COLO829 (cell line): Measurements from ENCODE around the gene PCGF2.

ENCODE experiments used
- DNase-seq: peaks from one replicate; pipeline ENCODE4 v3.0.0; 2012; ENCODE audit warnings: low spot score

The PCGF2 gene

DNA sequence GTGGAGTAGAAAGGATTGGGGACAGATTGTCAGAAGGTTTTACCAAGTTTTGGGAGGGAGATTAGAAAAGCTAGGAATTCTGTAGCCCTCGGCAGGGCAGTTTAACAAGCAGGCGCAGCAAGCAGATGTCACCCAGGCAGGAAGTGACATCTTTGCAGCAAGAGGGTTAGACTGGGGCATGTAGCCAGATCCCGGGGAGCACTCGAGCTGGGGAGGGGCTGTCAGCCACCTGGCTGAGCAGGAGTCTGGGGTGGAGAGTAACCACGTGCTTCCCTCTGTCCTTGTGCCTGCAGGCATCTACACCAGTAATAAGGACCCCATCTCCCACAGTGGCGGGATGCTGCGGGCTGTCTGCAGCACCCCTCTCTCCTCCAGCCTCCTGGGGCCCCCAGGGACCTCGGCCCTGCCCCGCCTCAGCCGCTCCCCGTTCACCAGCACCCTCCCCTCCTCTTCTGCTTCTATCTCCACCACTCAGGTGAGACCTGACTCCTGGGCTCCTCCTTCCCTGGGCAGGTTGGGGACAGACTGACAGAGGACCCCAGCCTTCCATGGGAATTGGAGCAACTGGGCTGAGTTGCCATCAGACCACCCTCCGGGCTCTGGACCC lies 30.9 kb downstream of the PCGF2 start:
- no peak for DNase-seq

DNA sequence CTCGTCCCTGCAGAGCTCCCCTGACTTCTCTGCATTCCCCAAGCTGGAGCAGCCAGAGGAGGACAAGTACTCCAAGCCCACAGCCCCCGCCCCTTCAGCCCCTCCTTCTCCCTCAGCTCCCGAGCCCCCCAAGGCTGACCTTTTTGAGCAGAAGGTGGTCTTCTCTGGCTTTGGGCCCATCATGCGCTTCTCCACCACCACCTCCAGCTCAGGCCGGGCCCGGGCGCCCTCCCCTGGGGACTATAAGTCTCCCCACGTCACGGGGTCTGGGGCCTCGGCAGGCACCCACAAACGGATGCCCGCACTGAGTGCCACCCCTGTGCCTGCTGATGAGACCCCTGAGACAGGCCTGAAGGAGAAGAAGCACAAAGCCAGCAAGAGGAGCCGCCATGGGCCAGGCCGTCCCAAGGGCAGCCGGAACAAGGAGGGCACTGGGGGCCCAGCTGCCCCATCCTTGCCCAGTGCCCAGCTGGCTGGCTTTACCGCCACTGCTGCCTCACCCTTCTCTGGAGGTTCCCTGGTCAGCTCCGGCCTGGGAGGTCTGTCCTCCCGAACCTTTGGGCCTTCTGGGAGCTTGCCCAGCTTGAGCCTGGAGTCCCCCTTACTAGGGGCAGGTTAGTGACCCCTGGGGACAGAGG lies 31.6 kb downstream of the PCGF2 start:
- DNase-seq, result no peak

DNA sequence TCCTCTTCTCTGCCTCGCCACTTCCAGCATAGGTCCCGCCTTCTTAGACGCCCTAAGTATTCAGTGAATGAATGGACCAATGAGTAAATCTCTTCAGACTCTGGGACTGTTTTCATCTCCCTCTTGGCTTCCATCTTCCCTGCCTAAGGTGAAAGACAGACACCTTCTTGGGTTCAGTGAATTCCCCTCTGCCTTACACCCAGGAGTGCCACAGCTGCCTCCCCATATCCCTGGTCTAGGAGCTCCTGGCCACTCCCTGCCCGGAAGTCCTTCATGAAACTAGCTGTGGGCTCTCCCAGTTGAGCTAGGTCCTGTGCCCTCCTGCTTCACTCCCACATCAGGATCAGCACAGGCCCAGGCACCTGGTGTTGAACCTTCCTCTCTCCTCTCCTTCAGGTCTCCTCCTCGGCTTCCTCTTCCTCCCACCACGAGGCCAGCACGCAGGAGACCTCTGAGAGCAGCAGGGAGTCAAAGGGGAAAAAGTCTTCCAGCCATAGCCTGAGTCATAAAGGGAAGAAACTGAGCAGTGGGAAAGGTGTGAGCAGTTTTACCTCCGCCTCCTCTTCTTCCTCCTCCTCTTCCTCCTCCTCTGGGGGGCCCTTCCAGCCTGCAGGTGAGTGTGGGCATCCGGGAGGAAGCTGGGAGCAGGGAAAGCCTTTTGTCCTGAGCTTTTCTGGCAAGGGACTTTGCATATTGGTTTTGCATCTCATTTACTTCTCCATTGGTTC lies 32.8 kb downstream of the PCGF2 start:
- DNase-seq, result no peak

DNA sequence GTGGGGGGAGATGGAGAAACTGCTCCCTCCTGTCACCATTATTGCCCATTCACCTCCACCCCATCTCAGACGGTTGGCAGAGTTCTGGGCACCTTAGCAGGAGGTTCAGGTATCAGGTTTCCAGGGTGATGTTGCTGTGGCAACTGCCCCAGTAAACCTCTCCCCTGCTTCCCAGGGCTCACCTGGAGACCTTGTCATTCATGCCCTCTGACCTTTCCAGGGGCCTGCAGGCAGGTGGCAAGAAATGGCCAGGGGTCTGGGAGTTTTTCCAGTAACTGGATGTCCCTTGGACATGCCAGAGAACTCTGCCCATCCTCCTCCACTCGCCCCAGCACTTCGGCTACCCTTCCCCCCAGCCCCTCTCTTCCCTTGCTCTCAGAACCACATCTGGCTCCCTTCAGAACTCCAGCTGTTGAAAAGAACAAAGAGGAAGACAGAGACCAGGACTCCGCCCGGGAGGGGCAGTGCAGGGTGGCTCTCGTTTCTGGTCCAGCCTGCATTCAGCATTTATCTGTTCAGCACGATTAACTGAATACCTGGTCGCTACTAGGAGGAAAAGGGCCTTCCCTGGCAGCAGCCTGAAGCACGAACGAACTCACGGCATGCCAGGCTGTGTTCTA lies 34.6 kb downstream of the PCGF2 start:
- DNase-seq, result no peak

DNA sequence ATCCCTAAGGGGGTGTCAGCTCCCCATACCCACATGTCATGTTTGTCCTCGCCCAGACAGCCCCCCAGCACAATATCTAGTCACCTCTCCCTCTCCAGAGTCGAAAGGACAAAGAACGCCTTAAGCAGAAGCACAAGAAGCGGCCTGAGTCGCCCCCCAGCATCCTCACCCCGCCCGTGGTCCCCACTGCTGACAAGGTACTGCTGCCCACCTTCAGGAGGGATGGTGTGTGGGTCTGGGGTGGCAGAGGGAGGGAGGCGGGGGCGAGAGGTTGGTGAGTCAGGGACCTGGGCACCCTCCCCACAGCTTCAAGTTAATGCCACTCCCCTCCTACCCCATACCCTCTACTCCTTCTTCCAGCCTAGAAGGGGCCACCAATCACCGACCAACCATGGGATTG lies 35.5 kb downstream of the PCGF2 start:
- DNase-seq, result no peak

DNA sequence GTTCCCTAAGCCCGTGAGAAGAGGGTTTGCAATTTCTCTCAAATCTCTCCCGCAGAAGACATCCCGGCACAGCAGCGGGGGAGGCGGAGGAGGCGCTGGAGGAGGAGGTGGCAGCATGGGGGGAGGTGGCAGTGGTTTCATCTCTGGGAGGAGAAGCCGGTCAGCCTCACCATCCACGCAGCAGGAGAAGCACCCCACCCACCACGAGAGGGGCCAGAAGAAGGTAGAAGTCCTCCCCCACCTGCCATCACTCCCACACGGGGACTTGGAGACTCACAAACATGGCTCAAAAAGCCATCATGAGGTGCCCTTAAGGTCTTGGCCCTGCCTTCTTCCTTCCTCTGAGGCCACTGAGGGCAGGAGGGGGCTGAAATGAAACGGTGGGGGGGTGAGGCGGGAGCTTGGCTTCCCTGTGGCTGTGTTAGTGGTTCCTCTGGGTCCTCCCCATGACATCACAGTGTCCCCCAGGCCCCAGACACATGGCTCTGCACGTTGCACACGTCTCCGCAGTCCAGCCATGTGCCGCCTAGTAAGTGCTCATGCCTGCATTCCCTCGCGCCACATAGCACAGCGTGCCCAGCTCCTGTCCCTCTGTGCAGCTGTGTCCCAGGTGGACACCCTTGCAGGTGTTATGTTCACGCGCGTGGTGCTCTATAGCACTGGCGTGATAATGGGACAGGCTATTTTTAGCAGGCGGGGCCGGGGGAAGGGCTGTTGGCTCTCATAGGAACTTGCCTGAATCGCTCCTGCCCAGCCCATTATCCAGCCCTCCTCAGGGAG lies 36.2 kb downstream of the PCGF2 start:
- no peak for DNase-seq

DNA sequence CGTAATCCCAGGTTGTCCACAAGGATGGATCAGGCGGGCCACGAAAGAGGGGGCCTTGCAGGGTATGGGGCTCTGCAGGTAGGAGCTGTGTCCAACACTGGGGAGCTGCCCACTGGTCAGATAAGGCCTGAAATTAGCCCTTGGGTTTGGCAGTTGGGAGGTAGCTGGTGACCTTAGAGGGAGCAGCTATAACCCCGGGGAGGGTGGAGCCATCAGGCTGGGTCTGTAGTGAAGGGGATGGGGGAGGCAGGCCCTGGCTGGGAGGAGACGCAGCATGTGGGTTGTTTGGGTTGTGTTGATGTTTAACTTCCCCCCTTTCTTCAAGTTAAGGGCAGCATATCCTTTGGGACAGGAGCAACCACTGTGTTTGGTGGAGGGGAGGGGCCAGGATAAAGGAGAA lies 37.2 kb downstream of the PCGF2 start:
- no peak for DNase-seq

DNA sequence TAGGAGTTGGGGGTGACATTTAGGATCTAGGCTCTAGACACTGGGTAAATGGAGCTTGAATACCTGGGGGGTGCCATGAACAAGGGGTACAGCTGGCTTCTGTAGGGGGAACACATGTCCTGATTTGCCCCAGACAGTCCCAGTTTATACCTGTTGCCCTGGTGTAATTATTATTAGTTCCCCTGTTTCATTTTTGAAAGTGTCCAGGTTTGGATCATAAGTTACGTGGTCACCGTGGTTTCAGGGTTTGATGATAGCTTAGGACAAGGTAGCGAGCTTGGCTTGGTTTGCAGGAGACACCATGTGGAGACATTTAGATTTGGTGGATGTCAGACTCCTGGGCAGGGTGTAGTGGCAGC lies 37.6 kb downstream of the PCGF2 start:
- DNase-seq, result no peak

DNA sequence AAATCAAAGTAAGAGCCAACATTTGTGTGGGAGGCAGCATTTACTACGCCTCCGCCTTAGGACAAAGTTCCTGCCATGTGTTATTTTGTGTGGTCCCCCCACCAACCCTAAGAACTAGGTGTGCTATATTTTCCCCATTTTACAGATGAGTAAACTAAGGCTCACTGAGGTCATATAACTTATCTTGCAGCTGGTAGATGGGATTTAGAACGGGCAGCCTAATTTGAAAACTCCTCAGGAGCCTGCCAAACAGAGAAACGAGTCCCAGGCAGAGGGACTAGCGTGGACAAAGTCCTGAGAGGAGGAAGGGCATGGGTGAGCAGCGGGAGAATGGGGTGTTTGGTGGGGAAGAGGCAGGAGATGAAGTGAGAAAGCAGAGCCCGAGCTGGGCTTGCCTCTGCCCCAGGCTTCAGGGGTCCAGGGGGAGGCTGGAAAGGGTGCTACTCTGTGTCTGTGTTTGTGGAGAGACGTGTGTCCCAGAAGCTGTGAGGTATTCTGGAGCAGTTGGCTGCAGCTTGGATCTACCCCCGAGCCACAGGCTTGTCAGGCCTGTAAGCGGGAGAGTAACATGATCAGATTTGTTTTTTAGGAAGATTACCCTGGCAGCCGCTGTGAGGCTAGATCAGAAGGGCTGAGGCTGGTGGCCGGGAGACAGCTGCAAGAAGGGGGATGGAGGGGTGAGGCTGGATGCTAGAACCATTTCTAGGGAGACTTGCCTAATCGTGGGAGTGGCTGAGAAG lies 38.1 kb downstream of the PCGF2 start:
- DNase-seq, result no peak

DNA sequence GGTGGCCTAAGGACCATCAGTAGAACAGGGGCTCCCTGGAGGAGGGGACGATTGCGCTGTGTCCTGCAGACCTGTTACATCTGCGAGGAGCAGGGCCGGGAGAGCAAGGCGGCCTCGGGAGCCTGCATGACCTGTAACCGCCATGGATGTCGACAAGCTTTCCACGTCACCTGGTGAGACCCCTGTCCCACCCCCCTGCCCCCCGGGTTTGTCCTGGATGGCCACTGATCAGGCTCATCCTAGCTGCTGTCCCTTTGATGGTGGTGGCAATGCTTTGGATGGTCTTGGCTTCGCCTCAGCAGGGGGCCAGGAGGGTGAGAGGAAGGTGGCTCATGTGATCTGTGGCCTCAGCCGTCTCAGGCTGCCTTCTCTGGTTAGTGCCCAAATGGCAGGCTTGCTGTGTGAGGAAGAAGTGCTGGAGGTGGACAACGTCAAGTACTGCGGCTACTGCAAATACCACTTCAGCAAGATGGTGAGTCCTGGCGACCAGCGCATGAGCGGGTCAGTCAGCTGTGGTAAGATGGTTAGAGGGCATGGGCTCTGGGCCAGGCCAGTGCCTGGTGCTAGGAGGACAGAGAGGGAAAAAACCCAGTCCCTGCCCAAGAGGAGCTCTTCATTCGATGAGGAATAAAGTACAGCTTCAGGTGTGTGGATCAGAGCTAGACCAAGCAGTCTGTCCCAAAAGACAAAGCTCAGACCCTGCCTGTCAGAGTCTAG lies 38.9 kb downstream of the PCGF2 start:
- DNase-seq, result no peak

DNA sequence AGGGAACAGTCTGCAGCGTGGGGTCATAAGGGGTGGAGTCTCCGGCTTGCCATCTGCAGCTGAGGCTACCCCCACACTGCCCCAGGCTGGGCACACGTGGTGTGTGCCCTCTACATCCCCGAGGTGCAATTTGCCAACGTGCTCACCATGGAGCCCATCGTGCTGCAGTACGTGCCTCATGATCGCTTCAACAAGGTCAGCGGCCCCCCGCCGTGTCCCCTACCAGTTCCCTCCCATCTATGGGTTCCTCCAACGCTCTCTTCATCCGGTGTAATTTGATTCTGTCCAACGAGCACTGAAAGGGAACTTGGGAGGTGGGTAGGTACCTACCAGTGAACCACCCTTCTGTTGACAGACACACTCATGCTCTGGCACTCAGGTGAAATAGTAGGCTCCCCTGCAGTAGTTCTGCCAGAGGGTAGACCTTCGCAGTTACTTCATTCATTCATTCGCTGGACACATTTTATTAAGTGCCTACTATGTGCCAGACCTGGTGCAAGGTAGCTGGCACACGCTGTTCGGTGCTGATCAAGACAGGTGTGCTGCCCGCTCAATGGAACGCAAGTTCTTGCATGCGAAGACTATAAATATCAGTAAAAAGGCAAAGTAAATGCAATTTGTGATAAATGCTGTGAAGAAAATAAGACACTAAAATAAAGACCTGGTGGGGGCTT lies 40.3 kb downstream of the PCGF2 start:
- DNase-seq, result no peak

DNA sequence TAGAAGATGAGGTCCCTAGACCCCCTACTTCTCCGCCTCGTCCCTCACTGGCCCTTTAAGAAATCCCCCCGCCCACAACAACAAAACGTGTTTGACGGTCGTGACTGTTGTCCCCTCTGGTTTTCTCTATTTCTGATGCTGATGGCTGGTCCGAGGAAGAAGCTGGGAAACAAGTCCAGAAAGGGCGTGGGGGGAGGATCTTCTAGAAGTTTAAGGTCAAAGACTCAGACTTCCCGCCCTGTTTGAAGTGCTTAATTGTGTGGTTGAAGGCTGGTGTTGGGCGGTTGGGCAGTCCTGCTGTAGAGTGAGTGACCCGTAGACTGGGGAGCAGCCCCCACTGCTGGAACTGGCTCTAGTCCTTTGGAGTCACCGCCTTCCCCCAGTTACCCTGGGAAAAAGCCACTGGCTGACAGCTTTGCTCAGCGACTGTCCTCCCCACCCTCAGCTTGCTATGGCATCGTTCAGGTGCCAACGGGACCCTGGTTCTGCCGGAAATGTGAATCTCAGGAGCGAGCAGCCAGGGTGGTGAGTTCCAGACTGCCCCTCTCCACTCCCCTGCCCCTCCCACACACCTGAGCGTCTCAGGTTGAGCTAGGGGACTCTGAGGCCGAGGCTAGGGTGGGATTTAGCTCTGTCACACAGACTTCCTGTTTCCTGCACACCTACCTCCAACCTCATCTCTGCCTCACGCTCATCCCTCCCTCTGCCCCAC lies 41.5 kb downstream of the PCGF2 start:
- no peak for DNase-seq

DNA sequence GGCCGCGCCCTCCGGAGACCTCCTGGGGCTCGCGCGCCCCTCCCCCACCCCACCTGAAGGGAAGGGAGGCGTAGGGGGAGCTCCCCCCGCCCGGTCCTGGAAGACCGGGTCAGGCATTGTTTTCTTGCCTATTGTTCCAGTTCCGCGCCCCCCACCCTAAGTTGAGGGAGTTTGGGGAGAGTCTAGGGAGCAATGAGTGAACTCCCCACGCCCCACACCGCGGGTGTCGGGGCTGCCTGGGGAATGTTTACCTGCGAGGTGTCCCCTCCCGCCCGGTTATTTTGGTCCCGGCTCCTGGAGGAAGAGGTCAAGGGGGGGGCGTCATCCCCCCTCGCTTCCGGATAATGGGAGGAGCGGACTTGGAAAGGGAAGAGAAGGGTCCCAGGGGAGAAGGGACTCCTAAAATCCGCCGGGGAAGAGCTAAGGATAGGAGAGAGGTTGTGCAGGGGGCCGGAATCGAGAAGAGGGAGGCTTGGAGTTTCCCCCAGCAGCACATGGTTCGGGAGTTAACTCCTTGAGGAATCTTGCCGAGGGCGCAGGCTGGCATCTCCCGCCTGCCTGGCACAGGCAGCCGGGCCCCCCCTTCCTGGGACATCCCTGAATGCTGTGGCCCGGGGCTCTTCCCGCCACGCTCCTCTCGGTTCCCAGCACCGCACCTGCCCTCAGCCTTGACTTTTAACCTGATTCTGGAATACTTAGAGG lies 42.2 kb downstream of the PCGF2 start:
- no peak for DNase-seq

DNA sequence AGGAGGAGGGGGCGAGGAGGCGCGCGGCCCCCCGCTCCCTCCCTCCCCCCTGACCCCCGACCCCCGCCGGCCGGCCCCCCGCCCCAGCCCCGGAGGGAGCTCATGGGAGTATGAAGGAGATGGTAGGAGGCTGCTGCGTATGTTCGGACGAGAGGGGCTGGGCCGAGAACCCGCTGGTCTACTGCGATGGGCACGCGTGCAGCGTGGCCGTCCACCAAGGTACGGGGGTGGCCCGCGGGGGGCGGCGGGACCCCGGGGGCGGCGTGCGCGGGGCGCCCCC lies 42.7 kb downstream of the PCGF2 start:
- DNase-seq, result no peak

DNA sequence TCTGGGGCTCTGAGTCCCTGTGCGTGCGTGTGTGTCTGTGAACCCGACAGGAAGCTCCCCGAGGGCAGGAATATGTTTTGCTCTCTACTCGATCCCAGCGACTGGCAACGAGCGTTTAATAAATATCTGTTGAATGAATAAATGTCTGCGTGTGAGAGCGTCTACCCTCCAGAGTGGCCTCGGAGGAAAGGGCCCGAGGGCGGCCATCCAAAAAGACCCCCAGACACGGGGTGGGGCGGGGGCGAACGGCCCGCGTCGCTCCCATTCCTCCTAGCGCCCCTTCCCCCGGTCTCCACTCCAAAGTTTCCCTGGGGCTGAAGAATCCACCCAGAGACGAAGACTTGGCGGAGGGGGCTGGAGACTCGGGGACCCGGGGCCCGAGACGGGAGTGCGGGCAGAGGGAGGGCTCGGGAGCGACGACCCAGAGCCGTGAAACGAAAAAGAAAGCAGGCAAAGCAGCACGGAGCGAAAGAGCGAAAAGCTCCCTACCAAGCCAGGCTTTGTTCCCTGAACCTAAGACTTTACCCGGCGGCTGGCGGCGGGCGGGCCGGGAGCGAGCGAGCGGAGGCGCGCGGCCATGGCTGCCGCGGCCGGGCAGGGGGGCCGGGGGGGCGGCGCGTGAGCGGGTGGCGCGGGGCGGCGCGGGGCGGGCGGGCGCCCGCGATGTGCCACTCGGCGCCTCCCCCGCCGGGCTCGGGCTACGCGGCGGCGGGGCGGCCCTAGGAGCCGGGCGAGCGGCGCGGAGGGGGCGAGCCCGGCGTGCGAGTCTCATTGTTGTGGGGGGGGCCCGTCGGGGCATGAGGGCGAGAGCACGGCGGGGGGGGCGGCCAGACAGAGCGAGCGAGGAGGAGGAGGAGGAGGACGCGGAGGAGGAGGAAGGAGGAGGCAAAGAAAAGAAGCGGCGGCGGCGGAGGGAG lies 43.3 kb downstream of the PCGF2 start, which contains the start of gene MLLT6:
Gene MLLT6 (plus strand): TSS at position 668 of the 917 bp plus-strand sequence. CDS start 360 bp downstream, outside the sequence.
- peak; percentile 77 for DNase-seq

DNA sequence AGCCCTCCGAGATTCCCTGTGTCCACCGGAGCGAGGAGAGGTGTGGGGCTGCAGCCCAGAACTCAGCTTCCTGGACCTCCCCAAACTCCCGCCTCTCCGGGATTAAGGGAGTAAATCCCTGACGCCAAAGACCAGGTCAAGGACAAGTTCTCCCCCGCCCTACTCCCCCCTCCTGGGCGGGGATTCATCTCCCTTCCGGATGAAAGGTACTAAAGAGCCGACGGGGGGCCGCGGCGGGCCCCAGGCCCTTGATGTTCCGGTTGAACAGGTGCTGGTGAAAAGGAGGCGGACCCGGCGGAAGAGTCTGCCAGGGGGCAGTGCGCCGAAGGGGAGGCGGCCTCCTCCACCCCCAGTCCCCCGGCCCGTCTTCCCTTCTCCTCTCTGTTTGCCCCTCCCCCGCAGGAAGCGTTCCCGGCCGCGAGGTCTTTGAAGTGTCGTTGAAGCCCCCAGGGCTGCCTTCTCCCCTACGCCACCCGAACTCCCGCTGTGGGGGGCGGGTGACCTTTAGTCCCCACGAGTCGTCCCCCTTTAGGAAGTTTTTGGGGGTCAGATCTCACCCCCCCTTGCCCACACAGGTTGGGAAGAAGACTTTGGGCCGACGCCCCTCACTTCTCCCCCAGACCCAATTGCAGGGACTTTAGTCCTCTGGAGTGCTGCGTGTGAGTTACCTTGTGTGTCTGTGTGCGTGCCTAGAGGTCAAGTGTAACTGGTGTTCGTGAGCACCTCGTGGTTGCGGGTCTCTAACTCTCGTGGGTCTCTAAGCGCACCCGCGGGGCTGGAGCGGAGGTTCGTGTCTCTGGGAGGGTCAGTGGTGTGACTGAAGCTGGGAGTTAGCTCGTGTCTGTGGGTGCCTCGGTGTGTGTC lies 44.2 kb downstream of the PCGF2 start:
- DNase-seq, result no peak
